WTC11 (cell line): ENCODE results near the gene SLC5A5. TPM values are rescaled to one million over a fixed set of nuclear protein-coding genes. Genes with fewer than 3 reads are reported as not detected.

Source experiments
- ATAC-seq: fragments of 200-7000 bp; cut with Tn5 transposase; 2 replicates; pipeline ENCODE4 v1.10.0; 2021; ENCODE audit warnings: mild to moderate bottlenecking, moderate library complexity
- CTCF ChIA-PET: fragments of 300-600 bp; sonication (Branson Sonifier 250); formaldehyde crosslinking; loops from one replicate; lab custom pipeline; 2021; ENCODE audit warnings: antibody characterized with exemption; lab: Charles Lee
- POLR2A ChIA-PET: fragments of 350-600 bp; sonication (Branson Sonifier 250); formaldehyde crosslinking; loops from one replicate; lab custom pipeline; 2021; ENCODE audit warnings: antibody characterized with exemption; lab: Charles Lee
- DNase-seq: peaks from one replicate; pipeline ENCODE4 v3.0.0; 2021; ENCODE audit warnings: low spot score
- H3K27ac Mint-ChIP-seq: 2 replicates; pipeline ENCODE4 v1.8.0; 2021; ENCODE audit warnings: mixed read lengths
- H3K27me3 Mint-ChIP-seq: 2 replicates; pipeline ENCODE4 v1.8.0; 2021; ENCODE audit warnings: low read depth, mild to moderate bottlenecking, moderate library complexity, mixed read lengths
- H3K36me3 Mint-ChIP-seq: 2 replicates; pipeline ENCODE4 v1.8.0; 2021; ENCODE audit warnings: mixed read lengths
- H3K4me1 Mint-ChIP-seq: 2 replicates; pipeline ENCODE4 v1.8.0; 2022; ENCODE audit warnings: mixed read lengths
- H3K4me3 Mint-ChIP-seq: 2 replicates; pipeline ENCODE4 v1.8.0; 2021; ENCODE audit warnings: mild to moderate bottlenecking, moderate library complexity, mixed read lengths
- H3K9me3 Mint-ChIP-seq: 2 replicates; pipeline ENCODE4 v1.8.0; 2021; ENCODE audit warnings: mixed read lengths
- CBFB ChIP-seq: sonication (generic); formaldehyde crosslinking; IDR thresholded peaks from 2 replicates; pipeline ENCODE4 v1.8.1; 2022; ENCODE audit warnings: mild to moderate bottlenecking, low read depth, missing genetic modification reagents
- ELF4 ChIP-seq: sonication (generic); formaldehyde crosslinking; IDR thresholded peaks from 2 replicates; pipeline ENCODE4 v1.8.1; 2022; ENCODE audit warnings: low read depth, mild to moderate bottlenecking, moderate library complexity, missing genetic modification reagents
- FOXJ3 ChIP-seq: sonication (generic); formaldehyde crosslinking; IDR thresholded peaks from 2 replicates; pipeline ENCODE4 v1.9.0; 2021; ENCODE audit warnings: missing genetic modification reagents, mild to moderate bottlenecking, borderline replicate concordance
- HMGA2 ChIP-seq: fragments of 250-450 bp; sonication (Bioruptor Pico); IDR thresholded peaks from 2 replicates; pipeline ENCODE4 v1.4.0; 2021; ENCODE audit warnings: mild to moderate bottlenecking, moderate library complexity
- JAZF1 ChIP-seq: fragments of 250-450 bp; sonication (Bioruptor Pico); IDR thresholded peaks from 2 replicates; pipeline ENCODE4 v1.9.0; 2021; ENCODE audit warnings: moderate library complexity, mild to moderate bottlenecking, inconsistent platforms
- JUN ChIP-seq: sonication (generic); formaldehyde crosslinking; IDR thresholded peaks from 2 replicates; pipeline ENCODE4 v1.8.0; 2023; ENCODE audit warnings: mild to moderate bottlenecking, missing genetic modification reagents
- NFATC4 ChIP-seq: fragments of 250-450 bp; sonication (Bioruptor Pico); IDR thresholded peaks from 2 replicates; pipeline ENCODE4 v1.9.0; 2021; ENCODE audit warnings: mild to moderate bottlenecking
- PRRX2 ChIP-seq: fragments of 250-450 bp; sonication (Bioruptor Pico); IDR thresholded peaks from 2 replicates; pipeline ENCODE4 v1.8.0; 2021; ENCODE audit warnings: mild to moderate bottlenecking
- SMAD4 ChIP-seq: sonication (generic); formaldehyde crosslinking; IDR thresholded peaks from 2 replicates; pipeline ENCODE4 v1.8.0; 2022; ENCODE audit warnings: mild to moderate bottlenecking, missing genetic modification reagents
- TEAD1 ChIP-seq: sonication (generic); formaldehyde crosslinking; IDR thresholded peaks from 2 replicates; pipeline ENCODE4 v1.8.0; 2022; ENCODE audit warnings: mild to moderate bottlenecking, missing genetic modification reagents
- ZNF396 ChIP-seq: fragments of 250-450 bp; sonication (Bioruptor Pico); IDR thresholded peaks from 2 replicates; pipeline ENCODE4 v1.8.0; 2021; ENCODE audit warnings: mild to moderate bottlenecking, moderate library complexity, borderline replicate concordance
- ZNF423 ChIP-seq: fragments of 250-450 bp; sonication (Bioruptor Pico); IDR thresholded peaks from 2 replicates; pipeline ENCODE4 v2.1.2; 2022; ENCODE audit warnings: mild to moderate bottlenecking, moderate library complexity
- total RNA-seq: library from RNA; stranded (reverse); gene quantifications from 3 replicates; pipeline ENCODE4 v1.2.3, GENCODE V29; 2021
- TF ChIP-seq, protein P1 (sequence below): sonication (generic); formaldehyde crosslinking; IDR thresholded peaks from 2 replicates; pipeline ENCODE4 v1.8.0; 2023; ENCODE audit warnings: missing genetic modification reagents
- TF ChIP-seq, protein P2 (sequence below): sonication (generic); formaldehyde crosslinking; IDR thresholded peaks from 2 replicates; pipeline ENCODE4 v1.8.1; 2022; ENCODE audit warnings: missing genetic modification reagents, borderline replicate concordance
- TF ChIP-seq, protein P3 (sequence below): sonication (generic); formaldehyde crosslinking; conservative IDR thresholded peaks from 2 replicates; pipeline ENCODE4 v1.8.1; 2023; ENCODE audit warnings: mild to moderate bottlenecking, low read depth, missing genetic modification reagents, moderate library complexity
- TF ChIP-seq, protein P4 (sequence below): sonication (generic); formaldehyde crosslinking; IDR thresholded peaks from 2 replicates; pipeline ENCODE4 v1.8.0; 2022; ENCODE audit warnings: mild to moderate bottlenecking, missing genetic modification reagents
- TF ChIP-seq, protein P5 (sequence below): fragments of 250-450 bp; sonication (Bioruptor Pico); IDR thresholded peaks from 2 replicates; pipeline ENCODE4 v1.9.0; 2021; ENCODE audit warnings: moderate library complexity, mild to moderate bottlenecking, inconsistent platforms, borderline replicate concordance
- TF ChIP-seq, protein P6 (sequence below): sonication (generic); formaldehyde crosslinking; IDR thresholded peaks from 2 replicates; pipeline ENCODE4 v1.8.1; 2023; ENCODE audit warnings: mild to moderate bottlenecking, missing genetic modification reagents
- TF ChIP-seq, protein P7 (sequence below): sonication (generic); formaldehyde crosslinking; conservative IDR thresholded peaks from 2 replicates; pipeline ENCODE4 v1.8.1; 2022; ENCODE audit warnings: mild to moderate bottlenecking, missing genetic modification reagents
- TF ChIP-seq, protein P8 (sequence below): sonication (generic); formaldehyde crosslinking; IDR thresholded peaks from 2 replicates; pipeline ENCODE4 v1.8.0; 2023; ENCODE audit warnings: missing genetic modification reagents, mild to moderate bottlenecking, borderline replicate concordance

Gene SLC5A5
- total RNA-seq, 1 experiment from 2014 or later = 2.5 TPM

DNA sequence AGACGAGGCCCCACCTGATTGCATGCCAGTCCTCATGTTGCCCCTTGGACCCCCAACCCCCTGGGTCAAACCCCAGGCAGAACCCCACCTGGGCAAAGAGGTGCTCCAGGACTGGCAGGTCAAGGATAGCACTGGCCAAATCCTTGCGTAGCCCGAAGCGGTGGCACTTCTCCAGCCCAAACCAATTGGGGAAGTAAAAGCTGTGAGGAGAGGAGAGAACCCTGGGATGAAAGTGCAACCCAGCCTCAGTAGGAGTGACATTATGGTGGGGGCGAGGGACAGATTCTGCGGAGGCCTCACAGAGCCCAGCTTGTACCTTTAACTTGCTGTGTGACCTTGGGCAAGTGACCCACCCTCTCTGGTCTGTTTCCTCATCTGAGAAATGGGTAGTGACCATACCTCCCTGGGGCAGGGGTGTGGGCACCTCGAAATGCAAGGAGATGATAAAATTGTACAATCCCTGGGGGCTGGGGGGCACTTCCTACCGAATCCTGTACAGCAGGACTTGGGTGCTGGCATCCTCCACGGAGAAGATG is 28.4 kb upstream of the SLC5A5 start (continued):
- TF ChIP-seq, protein P1, sequence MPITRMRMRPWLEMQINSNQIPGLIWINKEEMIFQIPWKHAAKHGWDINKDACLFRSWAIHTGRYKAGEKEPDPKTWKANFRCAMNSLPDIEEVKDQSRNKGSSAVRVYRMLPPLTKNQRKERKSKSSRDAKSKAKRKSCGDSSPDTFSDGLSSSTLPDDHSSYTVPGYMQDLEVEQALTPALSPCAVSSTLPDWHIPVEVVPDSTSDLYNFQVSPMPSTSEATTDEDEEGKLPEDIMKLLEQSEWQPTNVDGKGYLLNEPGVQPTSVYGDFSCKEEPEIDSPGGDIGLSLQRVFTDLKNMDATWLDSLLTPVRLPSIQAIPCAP (CRISPR knock-in tag) = no peak

DNA sequence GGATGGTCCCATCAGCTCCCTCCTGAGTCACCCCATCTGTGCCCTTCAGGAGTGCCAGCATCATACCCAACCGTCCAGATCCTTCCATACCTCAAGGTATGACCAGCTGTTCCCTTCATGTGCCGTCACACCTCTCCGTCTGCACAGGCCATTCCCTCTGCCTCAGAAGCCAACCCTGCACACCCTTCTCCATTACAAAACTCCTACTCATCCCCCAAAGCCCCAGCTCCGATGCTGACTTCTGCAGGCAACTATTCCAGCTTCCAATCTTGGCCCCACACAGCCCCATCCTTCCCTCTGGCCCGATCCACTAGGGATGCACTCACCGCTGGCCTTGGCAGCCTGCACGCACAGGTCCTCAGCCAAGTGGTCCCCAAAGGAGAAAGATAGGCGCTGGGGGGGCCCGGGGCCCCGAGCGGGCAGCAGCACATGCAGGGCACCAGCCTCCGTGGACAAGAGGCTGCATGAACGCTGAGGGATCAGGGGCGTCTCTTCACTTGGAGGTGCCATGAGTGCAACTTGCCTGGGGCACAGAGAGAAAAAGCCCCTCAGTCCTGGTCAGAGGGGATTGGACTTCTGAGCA is 27.7 kb upstream of the SLC5A5 start:
- Mint-ChIP-seq H3K27me3 (peaks cover 64% of the 10 kb centered on the region), H3K9me3 (no peaks in the 10 kb centered on the region), H3K36me3 (no peaks in the 10 kb centered on the region), H3K27ac (no peak overlapping the region), H3K4me1 (peaks cover 4% of the 10 kb centered on the region), H3K4me3 (peak overlapping the region; percentile 34; the same call in 1 of the 2 replicates)
- ATAC-seq = no peak
- ChIA-PET POLR2A (interaction anchor here (0.5 kb wide), 1 partner anchor 184 kb away, joined by 3 read pairs; no protein-coding TSS in a partner anchor), CTCF (interaction anchor here (1.6 to 3.2 kb wide), 2 partner anchors 13 to 15 kb away, joined by 7 to 31 read pairs; partner anchors contain the start of gene RPL18A)
- DNase-seq = no peak
- TF ChIP-seq SMAD4 (CRISPR knock-in tag) (no peak), FOXJ3 (CRISPR knock-in tag) (no peak), JUN (no peak), TEAD1 (no peak), PRRX2 (CRISPR knock-in tag) (no peak), ELF4 (CRISPR knock-in tag) (no peak), ZNF396 (CRISPR knock-in tag) (no peak), CBFB (CRISPR knock-in tag) (no peak), ZNF423 (no peak), JAZF1 (CRISPR knock-in tag) (no peak), HMGA2 (CRISPR knock-in tag) (no peak), NFATC4 (CRISPR knock-in tag) (no peak)
- TF ChIP-seq, protein P2, sequence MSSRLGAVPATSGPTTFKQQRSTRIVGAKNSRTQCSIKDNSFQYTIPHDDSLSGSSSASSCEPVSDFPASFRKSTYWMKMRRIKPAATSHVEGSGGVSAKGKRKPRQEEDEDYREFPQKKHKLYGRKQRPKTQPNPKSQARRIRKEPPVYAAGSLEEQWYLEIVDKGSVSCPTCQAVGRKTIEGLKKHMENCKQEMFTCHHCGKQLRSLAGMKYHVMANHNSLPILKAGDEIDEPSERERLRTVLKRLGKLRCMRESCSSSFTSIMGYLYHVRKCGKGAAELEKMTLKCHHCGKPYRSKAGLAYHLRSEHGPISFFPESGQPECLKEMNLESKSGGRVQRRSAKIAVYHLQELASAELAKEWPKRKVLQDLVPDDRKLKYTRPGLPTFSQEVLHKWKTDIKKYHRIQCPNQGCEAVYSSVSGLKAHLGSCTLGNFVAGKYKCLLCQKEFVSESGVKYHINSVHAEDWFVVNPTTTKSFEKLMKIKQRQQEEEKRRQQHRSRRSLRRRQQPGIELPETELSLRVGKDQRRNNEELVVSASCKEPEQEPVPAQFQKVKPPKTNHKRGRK = no peak
- TF ChIP-seq, protein P3, sequence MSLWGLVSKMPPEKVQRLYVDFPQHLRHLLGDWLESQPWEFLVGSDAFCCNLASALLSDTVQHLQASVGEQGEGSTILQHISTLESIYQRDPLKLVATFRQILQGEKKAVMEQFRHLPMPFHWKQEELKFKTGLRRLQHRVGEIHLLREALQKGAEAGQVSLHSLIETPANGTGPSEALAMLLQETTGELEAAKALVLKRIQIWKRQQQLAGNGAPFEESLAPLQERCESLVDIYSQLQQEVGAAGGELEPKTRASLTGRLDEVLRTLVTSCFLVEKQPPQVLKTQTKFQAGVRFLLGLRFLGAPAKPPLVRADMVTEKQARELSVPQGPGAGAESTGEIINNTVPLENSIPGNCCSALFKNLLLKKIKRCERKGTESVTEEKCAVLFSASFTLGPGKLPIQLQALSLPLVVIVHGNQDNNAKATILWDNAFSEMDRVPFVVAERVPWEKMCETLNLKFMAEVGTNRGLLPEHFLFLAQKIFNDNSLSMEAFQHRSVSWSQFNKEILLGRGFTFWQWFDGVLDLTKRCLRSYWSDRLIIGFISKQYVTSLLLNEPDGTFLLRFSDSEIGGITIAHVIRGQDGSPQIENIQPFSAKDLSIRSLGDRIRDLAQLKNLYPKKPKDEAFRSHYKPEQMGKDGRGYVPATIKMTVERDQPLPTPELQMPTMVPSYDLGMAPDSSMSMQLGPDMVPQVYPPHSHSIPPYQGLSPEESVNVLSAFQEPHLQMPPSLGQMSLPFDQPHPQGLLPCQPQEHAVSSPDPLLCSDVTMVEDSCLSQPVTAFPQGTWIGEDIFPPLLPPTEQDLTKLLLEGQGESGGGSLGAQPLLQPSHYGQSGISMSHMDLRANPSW (CRISPR knock-in tag) = no peak
- TF ChIP-seq, protein P4, sequence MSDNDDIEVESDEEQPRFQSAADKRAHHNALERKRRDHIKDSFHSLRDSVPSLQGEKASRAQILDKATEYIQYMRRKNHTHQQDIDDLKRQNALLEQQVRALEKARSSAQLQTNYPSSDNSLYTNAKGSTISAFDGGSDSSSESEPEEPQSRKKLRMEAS = no peak
- TF ChIP-seq, protein P5, sequence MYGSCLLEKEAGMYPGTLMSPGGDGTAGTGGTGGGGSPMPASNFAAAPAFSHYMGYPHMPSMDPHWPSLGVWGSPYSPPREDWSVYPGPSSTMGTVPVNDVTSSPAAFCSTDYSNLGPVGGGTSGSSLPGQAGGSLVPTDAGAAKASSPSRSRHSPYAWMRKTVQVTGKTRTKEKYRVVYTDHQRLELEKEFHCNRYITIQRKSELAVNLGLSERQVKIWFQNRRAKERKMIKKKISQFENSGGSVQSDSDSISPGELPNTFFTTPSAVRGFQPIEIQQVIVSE (CRISPR knock-in tag) = no peak
- TF ChIP-seq, protein P6, sequence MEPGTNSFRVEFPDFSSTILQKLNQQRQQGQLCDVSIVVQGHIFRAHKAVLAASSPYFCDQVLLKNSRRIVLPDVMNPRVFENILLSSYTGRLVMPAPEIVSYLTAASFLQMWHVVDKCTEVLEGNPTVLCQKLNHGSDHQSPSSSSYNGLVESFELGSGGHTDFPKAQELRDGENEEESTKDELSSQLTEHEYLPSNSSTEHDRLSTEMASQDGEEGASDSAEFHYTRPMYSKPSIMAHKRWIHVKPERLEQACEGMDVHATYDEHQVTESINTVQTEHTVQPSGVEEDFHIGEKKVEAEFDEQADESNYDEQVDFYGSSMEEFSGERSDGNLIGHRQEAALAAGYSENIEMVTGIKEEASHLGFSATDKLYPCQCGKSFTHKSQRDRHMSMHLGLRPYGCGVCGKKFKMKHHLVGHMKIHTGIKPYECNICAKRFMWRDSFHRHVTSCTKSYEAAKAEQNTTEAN (CRISPR knock-in tag) = no peak
- TF ChIP-seq, protein P7, sequence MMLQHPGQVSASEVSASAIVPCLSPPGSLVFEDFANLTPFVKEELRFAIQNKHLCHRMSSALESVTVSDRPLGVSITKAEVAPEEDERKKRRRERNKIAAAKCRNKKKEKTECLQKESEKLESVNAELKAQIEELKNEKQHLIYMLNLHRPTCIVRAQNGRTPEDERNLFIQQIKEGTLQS (CRISPR knock-in tag) = no peak
- TF ChIP-seq, protein P8, sequence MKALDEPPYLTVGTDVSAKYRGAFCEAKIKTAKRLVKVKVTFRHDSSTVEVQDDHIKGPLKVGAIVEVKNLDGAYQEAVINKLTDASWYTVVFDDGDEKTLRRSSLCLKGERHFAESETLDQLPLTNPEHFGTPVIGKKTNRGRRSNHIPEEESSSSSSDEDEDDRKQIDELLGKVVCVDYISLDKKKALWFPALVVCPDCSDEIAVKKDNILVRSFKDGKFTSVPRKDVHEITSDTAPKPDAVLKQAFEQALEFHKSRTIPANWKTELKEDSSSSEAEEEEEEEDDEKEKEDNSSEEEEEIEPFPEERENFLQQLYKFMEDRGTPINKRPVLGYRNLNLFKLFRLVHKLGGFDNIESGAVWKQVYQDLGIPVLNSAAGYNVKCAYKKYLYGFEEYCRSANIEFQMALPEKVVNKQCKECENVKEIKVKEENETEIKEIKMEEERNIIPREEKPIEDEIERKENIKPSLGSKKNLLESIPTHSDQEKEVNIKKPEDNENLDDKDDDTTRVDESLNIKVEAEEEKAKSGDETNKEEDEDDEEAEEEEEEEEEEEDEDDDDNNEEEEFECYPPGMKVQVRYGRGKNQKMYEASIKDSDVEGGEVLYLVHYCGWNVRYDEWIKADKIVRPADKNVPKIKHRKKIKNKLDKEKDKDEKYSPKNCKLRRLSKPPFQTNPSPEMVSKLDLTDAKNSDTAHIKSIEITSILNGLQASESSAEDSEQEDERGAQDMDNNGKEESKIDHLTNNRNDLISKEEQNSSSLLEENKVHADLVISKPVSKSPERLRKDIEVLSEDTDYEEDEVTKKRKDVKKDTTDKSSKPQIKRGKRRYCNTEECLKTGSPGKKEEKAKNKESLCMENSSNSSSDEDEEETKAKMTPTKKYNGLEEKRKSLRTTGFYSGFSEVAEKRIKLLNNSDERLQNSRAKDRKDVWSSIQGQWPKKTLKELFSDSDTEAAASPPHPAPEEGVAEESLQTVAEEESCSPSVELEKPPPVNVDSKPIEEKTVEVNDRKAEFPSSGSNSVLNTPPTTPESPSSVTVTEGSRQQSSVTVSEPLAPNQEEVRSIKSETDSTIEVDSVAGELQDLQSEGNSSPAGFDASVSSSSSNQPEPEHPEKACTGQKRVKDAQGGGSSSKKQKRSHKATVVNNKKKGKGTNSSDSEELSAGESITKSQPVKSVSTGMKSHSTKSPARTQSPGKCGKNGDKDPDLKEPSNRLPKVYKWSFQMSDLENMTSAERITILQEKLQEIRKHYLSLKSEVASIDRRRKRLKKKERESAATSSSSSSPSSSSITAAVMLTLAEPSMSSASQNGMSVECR = no peak
